ENCODE data around the gene MYO1D.

- TF ChIP-seq POLR2A (IDR thresholded peaks at IDR 0.05) (no peak), POLR2AphosphoS5 (IDR thresholded peaks at IDR 0.05) (no peak)
Observed at GRCh38 chr17:32565401-32565800, 311.5 kb downstream of the MYO1D start.

Measured in suprapubic skin (tissue), 4 donors.